SU-DHL-6 (cell line): ENCODE results near the gene XKRX.

ENCODE experiments used
- H2AFZ ChIP-seq: fragments of 200-600 bp; sonication (generic); 2 replicates; pipeline ENCODE4 v1.6.1; 2014; ENCODE audit warnings: low read depth, mild to moderate bottlenecking, moderate library complexity, mixed read lengths, antibody characterized with exemption, low read length; ENCODE audit not compliant: severe bottlenecking
- H3F3A ChIP-seq: fragments of 200-600 bp; shearing (Covaris generic); 2 replicates; pipeline ENCODE4 v1.6.0; 2016; ENCODE audit warnings: antibody characterized with exemption, mild to moderate bottlenecking; ENCODE audit not compliant: insufficient read depth
- H3K27ac ChIP-seq: fragments of 200-600 bp; sonication (generic); 2 replicates; pipeline ENCODE4 v1.5.1; 2016; ENCODE audit warnings: low read depth, mild to moderate bottlenecking, low read length, moderate library complexity, mixed read lengths
- H3K27me3 ChIP-seq: fragments of 200-600 bp; sonication (generic), shearing (Covaris generic); 2 replicates; pipeline ENCODE4 v1.6.0; 2014; ENCODE audit warnings: mild to moderate bottlenecking, low read length
- H3K36me3 ChIP-seq: fragments of 200-600 bp; sonication (generic); 2 replicates; pipeline ENCODE4 v1.6.1; 2014; ENCODE audit warnings: mild to moderate bottlenecking, low read length, mixed read lengths
- H3K4me2 ChIP-seq: fragments of 300-600, 200-600 bp; shearing (Covaris generic), sonication (generic); 2 replicates; pipeline ENCODE4 v1.6.0; 2014; ENCODE audit warnings: low read length, low read depth, mild to moderate bottlenecking; ENCODE audit not compliant: poor library complexity, severe bottlenecking
- H3K4me3 ChIP-seq: fragments of 200-600 bp; sonication (generic); 2 replicates; pipeline ENCODE4 v1.5.1; 2014; ENCODE audit warnings: antibody characterized with exemption, low read length, mild to moderate bottlenecking, mixed read lengths; ENCODE audit not compliant: insufficient read depth, poor library complexity, severe bottlenecking
- H3K79me2 ChIP-seq: fragments of 200-600 bp; sonication (generic); 2 replicates; pipeline ENCODE4 v1.6.1; 2014; ENCODE audit warnings: mild to moderate bottlenecking, low read length, moderate library complexity; ENCODE audit not compliant: insufficient read depth
- H3K9ac ChIP-seq: fragments of 200-600 bp; sonication (generic); 2 replicates; pipeline ENCODE4 v1.7.0; 2014; ENCODE audit warnings: mild to moderate bottlenecking, low read length
- H3K9me2 ChIP-seq: fragments of 200-600 bp; sonication (generic); replicated peaks from 2 replicates; pipeline ENCODE4 v1.6.1; 2014; ENCODE audit warnings: low read length; ENCODE audit not compliant: insufficient read depth
- H3K9me3 ChIP-seq: fragments of 200-600 bp; sonication (generic); 2 replicates; pipeline ENCODE4 v1.6.1; 2014; ENCODE audit warnings: low read length, mixed read lengths; ENCODE audit not compliant: insufficient read depth
- H4K20me1 ChIP-seq: fragments of 200-600 bp; sonication (generic); 2 replicates; pipeline ENCODE4 v1.6.1; 2014; ENCODE audit warnings: low read depth, mild to moderate bottlenecking, antibody characterized with exemption, low read length, moderate library complexity, mixed read lengths
- EZH2phosphoT487 ChIP-seq: fragments of 200-600 bp; sonication (generic), shearing (Covaris generic); conservative IDR thresholded peaks from 2 replicates; pipeline ENCODE4 v1.6.1; 2018; ENCODE audit warnings: mild to moderate bottlenecking, antibody characterized with exemption, low read length, moderate library complexity, mixed read lengths
- TF ChIP-seq, protein P1 (sequence below): fragments of 200-600 bp; sonication (generic); IDR thresholded peaks from one replicate; pipeline ENCODE4 v1.5.1; 2017; ENCODE audit warnings: antibody characterized with exemption, mild to moderate bottlenecking, low read length, moderate library complexity; ENCODE audit not compliant: insufficient read depth, poor library complexity, severe bottlenecking

Gene XKRX

DNA sequence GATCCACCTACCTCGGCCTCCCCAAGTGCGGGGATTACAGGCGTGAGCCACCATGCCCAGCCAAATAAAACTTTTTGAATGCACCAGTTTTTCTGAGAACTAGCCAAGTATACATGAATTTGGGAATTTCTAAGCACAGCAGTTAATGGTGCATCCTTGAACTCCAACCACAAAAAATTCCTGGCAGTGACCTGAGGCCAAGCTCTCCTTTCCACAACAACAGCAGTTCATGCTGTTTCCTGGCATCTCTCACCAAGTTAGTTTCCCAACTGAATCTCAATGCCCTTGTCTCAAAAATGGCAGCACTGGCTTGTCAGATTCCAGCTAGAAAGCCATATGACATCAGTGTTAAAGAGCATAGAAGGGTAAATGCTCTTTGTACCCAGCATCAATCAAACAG is 15.9 kb upstream of the XKRX start:
- Histone ChIP-seq H3K9me3 (no peaks in the 10 kb centered on the region), H4K20me1 (no peaks in the 10 kb centered on the region), H3K9ac (no peak overlapping the region), H3K27ac (no peak overlapping the region), H2AFZ (no peak overlapping the region), H3K79me2 (no peaks in the 10 kb centered on the region), H3F3A (no peaks in the 10 kb centered on the region), H3K4me2 (no peak overlapping the region), H3K27me3 (no peaks in the 10 kb centered on the region), H3K36me3 (no peaks in the 10 kb centered on the region), H3K4me3 (no peak overlapping the region), H3K9me2 (no peaks in the 10 kb centered on the region)
- TF ChIP-seq, protein P1, sequence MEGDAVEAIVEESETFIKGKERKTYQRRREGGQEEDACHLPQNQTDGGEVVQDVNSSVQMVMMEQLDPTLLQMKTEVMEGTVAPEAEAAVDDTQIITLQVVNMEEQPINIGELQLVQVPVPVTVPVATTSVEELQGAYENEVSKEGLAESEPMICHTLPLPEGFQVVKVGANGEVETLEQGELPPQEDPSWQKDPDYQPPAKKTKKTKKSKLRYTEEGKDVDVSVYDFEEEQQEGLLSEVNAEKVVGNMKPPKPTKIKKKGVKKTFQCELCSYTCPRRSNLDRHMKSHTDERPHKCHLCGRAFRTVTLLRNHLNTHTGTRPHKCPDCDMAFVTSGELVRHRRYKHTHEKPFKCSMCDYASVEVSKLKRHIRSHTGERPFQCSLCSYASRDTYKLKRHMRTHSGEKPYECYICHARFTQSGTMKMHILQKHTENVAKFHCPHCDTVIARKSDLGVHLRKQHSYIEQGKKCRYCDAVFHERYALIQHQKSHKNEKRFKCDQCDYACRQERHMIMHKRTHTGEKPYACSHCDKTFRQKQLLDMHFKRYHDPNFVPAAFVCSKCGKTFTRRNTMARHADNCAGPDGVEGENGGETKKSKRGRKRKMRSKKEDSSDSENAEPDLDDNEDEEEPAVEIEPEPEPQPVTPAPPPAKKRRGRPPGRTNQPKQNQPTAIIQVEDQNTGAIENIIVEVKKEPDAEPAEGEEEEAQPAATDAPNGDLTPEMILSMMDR: no peak
- TF ChIP-seq EZH2phosphoT487: no peak

DNA sequence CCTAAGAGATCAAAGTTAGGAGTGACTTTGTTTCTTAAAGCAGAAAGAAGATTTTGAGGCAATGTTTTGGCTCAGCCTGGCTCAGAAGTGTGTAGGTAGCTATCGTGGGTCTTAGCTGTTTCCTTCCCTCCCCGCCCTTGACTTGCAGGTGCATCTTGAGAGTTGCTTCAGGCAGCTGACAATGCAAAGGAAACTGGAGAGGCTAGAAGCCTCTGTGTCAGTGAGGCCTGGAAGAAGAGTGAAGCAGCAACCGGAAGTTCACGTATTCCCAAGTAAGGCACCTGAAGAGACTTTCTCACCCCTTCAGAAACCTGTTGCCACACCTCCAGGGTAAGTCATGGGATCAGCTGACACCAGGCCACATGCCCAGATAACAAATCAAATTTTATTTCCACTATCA is 10.6 kb upstream of the XKRX start:
- no peaks in the 10 kb centered on the region for H3K9me3 ChIP-seq
- no peaks in the 10 kb centered on the region for H3K36me3 ChIP-seq
- no peak overlapping the region for H3K4me2 ChIP-seq
- no peaks in the 10 kb centered on the region for H3F3A ChIP-seq
- TF ChIP-seq, protein P1: no peak
- no peak for TF ChIP-seq EZH2phosphoT487
- no peaks in the 10 kb centered on the region for H3K79me2 ChIP-seq
- H3K4me3 ChIP-seq: no peak overlapping the region
- H3K9me2 ChIP-seq: no peaks in the 10 kb centered on the region
- no peak overlapping the region for H3K9ac ChIP-seq
- H4K20me1 ChIP-seq: no peaks in the 10 kb centered on the region
- no peak overlapping the region for H2AFZ ChIP-seq
- no peaks in the 10 kb centered on the region for H3K27me3 ChIP-seq
- no peak overlapping the region for H3K27ac ChIP-seq

DNA sequence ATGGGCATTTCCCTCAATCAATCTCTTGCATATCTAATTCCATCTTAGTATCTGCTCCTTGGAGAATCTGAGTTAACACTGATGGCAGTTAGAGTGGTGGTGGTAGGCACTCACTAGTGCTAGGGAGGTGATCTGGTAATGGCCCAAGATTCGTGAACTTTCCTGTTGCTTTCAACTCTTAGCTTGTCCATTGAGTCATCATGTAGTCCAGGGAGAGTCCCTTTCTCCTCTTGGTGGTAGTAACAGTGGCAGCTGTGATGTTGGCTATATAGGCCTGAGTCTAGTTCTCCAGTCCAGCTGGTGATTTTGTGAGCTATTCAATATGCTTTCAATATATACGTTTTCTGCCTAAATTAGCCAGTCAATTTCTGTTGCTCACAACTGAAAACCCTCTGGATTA is 7.0 kb upstream of the XKRX start:
- Histone ChIP-seq H3K27ac (no peak overlapping the region), H3K9me3 (no peaks in the 10 kb centered on the region), H4K20me1 (no peaks in the 10 kb centered on the region), H2AFZ (no peak overlapping the region), H3K27me3 (no peaks in the 10 kb centered on the region), H3K9me2 (no peaks in the 10 kb centered on the region), H3K79me2 (no peaks in the 10 kb centered on the region), H3K36me3 (no peaks in the 10 kb centered on the region), H3K4me2 (no peak overlapping the region), H3F3A (no peaks in the 10 kb centered on the region), H3K4me3 (no peak overlapping the region), H3K9ac (no peak overlapping the region)
- TF ChIP-seq EZH2phosphoT487: no peak
- TF ChIP-seq, protein P1: no peak

DNA sequence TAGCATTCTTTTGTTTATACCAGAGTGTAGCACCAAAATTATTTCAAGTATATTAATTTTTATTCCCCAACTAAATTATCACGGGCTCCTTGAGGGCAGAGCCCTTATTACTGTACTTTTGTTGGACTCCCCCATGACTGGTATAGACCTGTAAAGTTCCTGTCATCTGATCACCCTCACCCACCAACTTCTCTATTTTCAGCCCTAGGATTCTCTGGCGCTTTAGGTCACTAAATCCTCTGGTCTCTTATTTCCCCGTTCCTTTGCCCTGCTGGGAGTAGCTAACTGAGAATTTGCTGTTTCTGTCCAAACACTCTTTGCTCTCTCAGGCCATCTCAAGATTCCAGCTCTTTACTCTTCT is 3.2 kb upstream of the XKRX start:
- no peak overlapping the region for H3K4me3 ChIP-seq
- H2AFZ ChIP-seq: no peak overlapping the region
- H3K27ac ChIP-seq: no peak overlapping the region
- no peaks in the 10 kb centered on the region for H3F3A ChIP-seq
- no peaks in the 10 kb centered on the region for H3K79me2 ChIP-seq
- no peaks in the 10 kb centered on the region for H4K20me1 ChIP-seq
- H3K9ac ChIP-seq: no peak overlapping the region
- H3K4me2 ChIP-seq: no peak overlapping the region
- TF ChIP-seq, protein P1: no peak
- TF ChIP-seq EZH2phosphoT487: no peak
- no peaks in the 10 kb centered on the region for H3K27me3 ChIP-seq
- no peaks in the 10 kb centered on the region for H3K9me3 ChIP-seq
- no peaks in the 10 kb centered on the region for H3K9me2 ChIP-seq
- no peaks in the 10 kb centered on the region for H3K36me3 ChIP-seq
